K562 (cell line): ENCODE data around the gene CNTRL. TPM values are rescaled to one million over a fixed set of nuclear protein-coding genes. Genes with fewer than 3 reads are reported as not detected.

Source experiments
- ASH1L ChIP-seq: fragments of 450-650 bp; IDR thresholded peaks from 2 replicates; pipeline ENCODE4 v1.6.1; 2018; ENCODE audit warnings: borderline replicate concordance, mild to moderate bottlenecking, low read depth; ENCODE audit not compliant: partially characterized antibody
- BCOR ChIP-seq: fragments of 450-650 bp; IDR thresholded peaks from 2 replicates; pipeline ENCODE4 v1.6.1; 2016
- CBX8 ChIP-seq: fragments of 200-600 bp; sonication (generic); IDR thresholded peaks from 2 replicates; pipeline ENCODE4 v1.6.1; 2012; ENCODE audit warnings: borderline replicate concordance, mixed run types, low read depth, mild to moderate bottlenecking, moderate library complexity, mixed read lengths, low read length, control low read depth, inconsistent platforms; ENCODE audit not compliant: poor library complexity, severe bottlenecking; ENCODE audit errors: extremely low read depth
- ELF4 ChIP-seq: fragments of 450-650 bp; formaldehyde crosslinking; IDR thresholded peaks from 2 replicates; pipeline ENCODE4 v1.4.0; 2022; ENCODE audit warnings: missing genetic modification characterization
- FOXA3 ChIP-seq, 2 experiments: fragments of 450-650 bp in 1 of 2; sonication (generic) in 1 of 2; formaldehyde crosslinking; IDR thresholded peaks in 1 of 2; conservative IDR thresholded peaks in 1 of 2; 2 replicates each; pipeline versions ENCODE4 v1.4.0 to v1.8.0; 2020 to 2022; ENCODE audit warnings: mild to moderate bottlenecking in 2 of 2, missing genetic modification reagents in 1 of 2
- LEF1 ChIP-seq: fragments of 450-650 bp; IDR thresholded peaks from 2 replicates; pipeline ENCODE4 v1.6.1; 2016; ENCODE audit warnings: mild to moderate bottlenecking
- PHB ChIP-seq: fragments of 250-450 bp; sonication (Bioruptor Pico); IDR thresholded peaks from 2 replicates; pipeline ENCODE4 v1.5.0; 2021
- SMARCE1 ChIP-seq: fragments of 450-650 bp; IDR thresholded peaks from 2 replicates; pipeline ENCODE4 v1.7.1; 2016; ENCODE audit warnings: mild to moderate bottlenecking
- ZFPM2 ChIP-seq: fragments of 250-450 bp; sonication (Bioruptor Pico); IDR thresholded peaks from 2 replicates; pipeline ENCODE4 v1.5.1; 2022; ENCODE audit warnings: mild to moderate bottlenecking
- ZNF121 ChIP-seq: sonication (generic); formaldehyde crosslinking; conservative IDR thresholded peaks from 2 replicates; pipeline ENCODE4 v1.8.0; 2022; ENCODE audit warnings: missing genetic modification reagents
- ZNF23 ChIP-seq: fragments of 250-450 bp; sonication (Bioruptor Pico); IDR thresholded peaks from 2 replicates; pipeline ENCODE4 v1.4.0; 2020; ENCODE audit warnings: mild to moderate bottlenecking
- ZNF324 ChIP-seq: fragments of 250-450 bp; sonication (Bioruptor Pico); IDR thresholded peaks from 2 replicates; pipeline ENCODE4 v1.4.0; 2020; ENCODE audit warnings: mild to moderate bottlenecking
- ZNF445 ChIP-seq: fragments of 250-450 bp; sonication (Bioruptor Pico); IDR thresholded peaks from 2 replicates; pipeline ENCODE4 v1.4.0; 2020; ENCODE audit warnings: low read depth, mild to moderate bottlenecking, moderate library complexity
- polyA plus RNA-seq, 8 experiments: library from polyadenylated mRNA; depleted of rRNA in 4 of 8; stranded (reverse) in 5 of 8; unstranded in 3 of 8; fragments of >200 nt; fragmentation: Nextera tagmentation in 2 of 8; fragmentation: Illumina TruSeq in 1 of 8; extraction: Ambion mirVana in 2 of 8; extraction: Trizol in 1 of 8; gene quantifications; 2 replicates each; pipeline versions ENCODE4 v1.2.1 to v1.2.3, GENCODE V29; 2011 to 2014; ENCODE audit warnings: inconsistent platforms in 1 of 8, missing spikeins in 1 of 8
- total RNA-seq, 7 experiments: library from RNA; depleted of rRNA in 6 of 7; stranded (reverse); fragments of >200 nt in 6 of 7; fragmentation: Illumina TruSeq in 2 of 7; extraction: Trizol in 2 of 7; gene quantifications; 2 replicates each; pipeline versions ENCODE4 v1.2.1 to v1.2.3, GENCODE V29; 2011 to 2021; ENCODE audit warnings: low replicate concordance in 1 of 7
- TF ChIP-seq, protein P1 (sequence below): sonication (generic); formaldehyde crosslinking; IDR thresholded peaks from 2 replicates; pipeline ENCODE4 v1.8.0; 2023; ENCODE audit warnings: missing genetic modification reagents, mild to moderate bottlenecking, borderline replicate concordance
- TF ChIP-seq, protein P2 (sequence below): sonication (generic); formaldehyde crosslinking; IDR thresholded peaks from 2 replicates; pipeline ENCODE4 v1.8.1; 2023; ENCODE audit warnings: mild to moderate bottlenecking, missing genetic modification reagents, moderate library complexity
- TF ChIP-seq, protein P3 (sequence below): fragments of 450-650 bp; IDR thresholded peaks from 2 replicates; pipeline ENCODE4 v1.6.1; 2016; ENCODE audit warnings: antibody characterized with exemption
- TF ChIP-seq, protein P4 (sequence below): sonication (generic); formaldehyde crosslinking; IDR thresholded peaks from 2 replicates; pipeline ENCODE4 v1.9.0; 2022; ENCODE audit warnings: mild to moderate bottlenecking, missing genetic modification reagents
- TF ChIP-seq, protein P5 (sequence below): sonication (generic); formaldehyde crosslinking; IDR thresholded peaks from 2 replicates; pipeline ENCODE4 v1.9.0; 2022; ENCODE audit warnings: mild to moderate bottlenecking, missing genetic modification reagents

Gene CNTRL
- total and polyA plus RNA-seq, 9 of the 15 experiments (the other 6 are each of a cell fraction or from before 2014, with no cell fraction given): 9.2 to 28.9 (median 20.5) TPM

DNA sequence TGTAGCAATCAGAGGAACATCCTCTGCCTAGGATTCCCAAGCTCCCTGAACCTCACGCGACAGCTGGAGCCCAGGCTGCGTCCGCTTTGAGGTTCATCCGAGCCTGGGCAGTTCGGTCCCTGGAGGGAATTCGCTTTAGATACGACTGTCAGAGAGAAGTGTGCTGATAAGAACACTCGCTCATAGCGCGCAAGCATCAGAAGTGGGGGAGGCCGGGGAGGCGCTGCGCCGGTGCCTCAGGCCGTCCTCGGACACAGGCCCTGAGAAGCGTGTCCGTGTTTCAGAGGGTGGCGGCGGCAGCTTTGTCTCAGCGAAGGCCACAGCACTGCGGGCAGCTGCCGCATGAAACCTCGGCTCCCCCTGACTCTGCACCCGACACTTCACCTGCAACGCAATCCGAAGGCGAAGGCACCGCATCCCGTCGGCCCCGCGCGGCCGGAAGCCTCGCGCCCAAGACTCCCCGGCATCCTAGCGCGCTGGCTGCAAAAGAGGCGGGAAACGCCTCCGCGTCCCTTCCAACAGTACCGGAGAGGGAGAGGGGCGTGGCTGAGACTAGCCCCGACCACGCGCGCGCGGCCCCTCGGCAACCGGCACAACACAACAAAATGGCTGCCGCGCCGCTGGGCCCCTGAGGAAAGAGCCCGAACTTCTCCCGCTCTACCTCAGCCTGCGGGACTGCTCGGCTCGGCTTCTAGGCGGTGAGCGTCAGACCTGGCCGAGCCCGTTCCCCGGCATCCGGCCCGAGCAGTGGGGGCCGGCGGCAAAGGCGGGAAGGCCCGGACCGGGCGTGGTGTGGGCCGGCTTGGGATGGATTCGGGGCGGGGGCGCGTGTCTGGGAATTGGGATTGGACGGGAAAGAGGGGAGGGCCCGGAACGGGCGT lies at the start of gene CNTRL (continued):
- TF ChIP-seq SMARCE1 (peak; percentile 32; the same call in 1 of the 2 replicates), ELF4 (CRISPR knock-in tag) (no peak), BCOR (peak; percentile 53; the same call in 1 of the 2 replicates), ZNF23 (CRISPR knock-in tag) (no peak), ZNF445 (CRISPR knock-in tag) (no peak), ZNF121 (CRISPR knock-in tag) (no peak), ZNF324 (CRISPR knock-in tag) (no peak), ZFPM2 (CRISPR knock-in tag) (no peak), PHB (no peak), ASH1L (peak; percentile 39), LEF1 (peak; percentile 31; the same call in 1 of the 2 replicates), CBX8 (no peak), FOXA3 (CRISPR knock-in tag; conservative IDR thresholded peaks at IDR 0.05 in 1 of 2, IDR thresholded peaks at IDR 0.05 in 1 of 2) (peak in 1 of 2 experiments; percentile 85; a peak in 1 of 4 replicates)
- TF ChIP-seq, protein P1, sequence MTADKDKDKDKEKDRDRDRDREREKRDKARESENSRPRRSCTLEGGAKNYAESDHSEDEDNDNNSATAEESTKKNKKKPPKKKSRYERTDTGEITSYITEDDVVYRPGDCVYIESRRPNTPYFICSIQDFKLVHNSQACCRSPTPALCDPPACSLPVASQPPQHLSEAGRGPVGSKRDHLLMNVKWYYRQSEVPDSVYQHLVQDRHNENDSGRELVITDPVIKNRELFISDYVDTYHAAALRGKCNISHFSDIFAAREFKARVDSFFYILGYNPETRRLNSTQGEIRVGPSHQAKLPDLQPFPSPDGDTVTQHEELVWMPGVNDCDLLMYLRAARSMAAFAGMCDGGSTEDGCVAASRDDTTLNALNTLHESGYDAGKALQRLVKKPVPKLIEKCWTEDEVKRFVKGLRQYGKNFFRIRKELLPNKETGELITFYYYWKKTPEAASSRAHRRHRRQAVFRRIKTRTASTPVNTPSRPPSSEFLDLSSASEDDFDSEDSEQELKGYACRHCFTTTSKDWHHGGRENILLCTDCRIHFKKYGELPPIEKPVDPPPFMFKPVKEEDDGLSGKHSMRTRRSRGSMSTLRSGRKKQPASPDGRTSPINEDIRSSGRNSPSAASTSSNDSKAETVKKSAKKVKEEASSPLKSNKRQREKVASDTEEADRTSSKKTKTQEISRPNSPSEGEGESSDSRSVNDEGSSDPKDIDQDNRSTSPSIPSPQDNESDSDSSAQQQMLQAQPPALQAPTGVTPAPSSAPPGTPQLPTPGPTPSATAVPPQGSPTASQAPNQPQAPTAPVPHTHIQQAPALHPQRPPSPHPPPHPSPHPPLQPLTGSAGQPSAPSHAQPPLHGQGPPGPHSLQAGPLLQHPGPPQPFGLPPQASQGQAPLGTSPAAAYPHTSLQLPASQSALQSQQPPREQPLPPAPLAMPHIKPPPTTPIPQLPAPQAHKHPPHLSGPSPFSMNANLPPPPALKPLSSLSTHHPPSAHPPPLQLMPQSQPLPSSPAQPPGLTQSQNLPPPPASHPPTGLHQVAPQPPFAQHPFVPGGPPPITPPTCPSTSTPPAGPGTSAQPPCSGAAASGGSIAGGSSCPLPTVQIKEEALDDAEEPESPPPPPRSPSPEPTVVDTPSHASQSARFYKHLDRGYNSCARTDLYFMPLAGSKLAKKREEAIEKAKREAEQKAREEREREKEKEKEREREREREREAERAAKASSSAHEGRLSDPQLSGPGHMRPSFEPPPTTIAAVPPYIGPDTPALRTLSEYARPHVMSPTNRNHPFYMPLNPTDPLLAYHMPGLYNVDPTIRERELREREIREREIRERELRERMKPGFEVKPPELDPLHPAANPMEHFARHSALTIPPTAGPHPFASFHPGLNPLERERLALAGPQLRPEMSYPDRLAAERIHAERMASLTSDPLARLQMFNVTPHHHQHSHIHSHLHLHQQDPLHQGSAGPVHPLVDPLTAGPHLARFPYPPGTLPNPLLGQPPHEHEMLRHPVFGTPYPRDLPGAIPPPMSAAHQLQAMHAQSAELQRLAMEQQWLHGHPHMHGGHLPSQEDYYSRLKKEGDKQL: peak; percentile 50; the same call in 1 of the 2 replicates
- TF ChIP-seq, protein P2, sequence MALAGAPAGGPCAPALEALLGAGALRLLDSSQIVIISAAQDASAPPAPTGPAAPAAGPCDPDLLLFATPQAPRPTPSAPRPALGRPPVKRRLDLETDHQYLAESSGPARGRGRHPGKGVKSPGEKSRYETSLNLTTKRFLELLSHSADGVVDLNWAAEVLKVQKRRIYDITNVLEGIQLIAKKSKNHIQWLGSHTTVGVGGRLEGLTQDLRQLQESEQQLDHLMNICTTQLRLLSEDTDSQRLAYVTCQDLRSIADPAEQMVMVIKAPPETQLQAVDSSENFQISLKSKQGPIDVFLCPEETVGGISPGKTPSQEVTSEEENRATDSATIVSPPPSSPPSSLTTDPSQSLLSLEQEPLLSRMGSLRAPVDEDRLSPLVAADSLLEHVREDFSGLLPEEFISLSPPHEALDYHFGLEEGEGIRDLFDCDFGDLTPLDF (CRISPR knock-in tag): peak; percentile 98
- TF ChIP-seq, protein P3, sequence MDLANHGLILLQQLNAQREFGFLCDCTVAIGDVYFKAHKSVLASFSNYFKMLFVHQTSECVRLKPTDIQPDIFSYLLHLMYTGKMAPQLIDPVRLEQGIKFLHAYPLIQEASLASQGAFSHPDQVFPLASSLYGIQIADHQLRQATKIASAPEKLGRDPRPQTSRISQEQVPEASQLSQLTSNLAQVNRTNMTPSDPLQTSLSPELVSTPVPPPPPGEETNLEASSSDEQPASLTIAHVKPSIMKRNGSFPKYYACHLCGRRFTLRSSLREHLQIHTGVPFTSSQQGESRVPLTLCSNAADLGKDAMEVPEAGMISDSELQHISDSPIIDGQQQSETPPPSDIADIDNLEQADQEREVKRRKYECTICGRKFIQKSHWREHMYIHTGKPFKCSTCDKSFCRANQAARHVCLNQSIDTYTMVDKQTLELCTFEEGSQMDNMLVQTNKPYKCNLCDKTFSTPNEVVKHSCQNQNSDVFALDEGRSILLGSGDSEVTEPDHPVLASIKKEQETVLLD: peak; percentile 38; the same call in 1 of the 2 replicates
- TF ChIP-seq, protein P4, sequence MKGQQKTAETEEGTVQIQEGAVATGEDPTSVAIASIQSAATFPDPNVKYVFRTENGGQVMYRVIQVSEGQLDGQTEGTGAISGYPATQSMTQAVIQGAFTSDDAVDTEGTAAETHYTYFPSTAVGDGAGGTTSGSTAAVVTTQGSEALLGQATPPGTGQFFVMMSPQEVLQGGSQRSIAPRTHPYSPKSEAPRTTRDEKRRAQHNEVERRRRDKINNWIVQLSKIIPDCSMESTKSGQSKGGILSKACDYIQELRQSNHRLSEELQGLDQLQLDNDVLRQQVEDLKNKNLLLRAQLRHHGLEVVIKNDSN (CRISPR knock-in tag): peak; percentile 61
- TF ChIP-seq, protein P5, sequence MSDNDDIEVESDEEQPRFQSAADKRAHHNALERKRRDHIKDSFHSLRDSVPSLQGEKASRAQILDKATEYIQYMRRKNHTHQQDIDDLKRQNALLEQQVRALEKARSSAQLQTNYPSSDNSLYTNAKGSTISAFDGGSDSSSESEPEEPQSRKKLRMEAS: peak; percentile 100
